GM12891 (cell line): ENCODE measurements around the gene EIPR1.

ENCODE experiments used
- PAX5 ChIP-seq: IDR thresholded peaks from 2 replicates; pipeline ENCODE4 v1.6.1; 2011; ENCODE audit warnings: low read length, moderate library complexity, mild to moderate bottlenecking; ENCODE audit not compliant: insufficient read depth, severe bottlenecking
- POLR2A ChIP-seq: IDR thresholded peaks from 2 replicates; pipeline ENCODE4 v1.6.1; 2011; ENCODE audit warnings: low read depth, low read length, control low read depth
- POLR2AphosphoS5 ChIP-seq: IDR thresholded peaks from 2 replicates; pipeline ENCODE4 v1.6.1; 2011; ENCODE audit warnings: low read depth, low read length, control low read depth
- POU2F2 ChIP-seq: IDR thresholded peaks from 2 replicates; pipeline ENCODE4 v1.6.1; 2011; ENCODE audit warnings: low read depth, mild to moderate bottlenecking, control low read depth, low read length, moderate library complexity
- SPI1 ChIP-seq: IDR thresholded peaks from 2 replicates; pipeline ENCODE4 v1.6.1; 2011; ENCODE audit warnings: low read depth, low read length, control low read depth
- TAF1 ChIP-seq: IDR thresholded peaks from 2 replicates; pipeline ENCODE4 v1.6.1; 2011; ENCODE audit warnings: low read depth, low read length, control low read depth

GRCh38 chr2:3193443-3194330, 183.9 kb downstream of the EIPR1 start:
- TF ChIP-seq POLR2A (no peak), POLR2AphosphoS5 (no peak), PAX5 (no peak), TAF1 (no peak), POU2F2 (no peak), SPI1 (no peak)
